NCI-H2196 treated with DMSO at 0.1 percent for 48 hours (cell line): ENCODE data around the gene CDC27.
"Not testable (repeated sequence)": the region's sequence is repeated elsewhere in the genome, so short reads cannot be mapped to it uniquely, and the experiment has no call there.

Source experiments
- DNase-seq: peaks from one replicate; lab custom pipeline; 2025; ENCODE audit not compliant: unreplicated experiment; lab: John Stamatoyannopoulos, UW

The CDC27 gene

GRCh38 chr17:47219621-47220475 lies 30.8 kb upstream of the CDC27 start:
- DNase-seq: no peak

DNA sequence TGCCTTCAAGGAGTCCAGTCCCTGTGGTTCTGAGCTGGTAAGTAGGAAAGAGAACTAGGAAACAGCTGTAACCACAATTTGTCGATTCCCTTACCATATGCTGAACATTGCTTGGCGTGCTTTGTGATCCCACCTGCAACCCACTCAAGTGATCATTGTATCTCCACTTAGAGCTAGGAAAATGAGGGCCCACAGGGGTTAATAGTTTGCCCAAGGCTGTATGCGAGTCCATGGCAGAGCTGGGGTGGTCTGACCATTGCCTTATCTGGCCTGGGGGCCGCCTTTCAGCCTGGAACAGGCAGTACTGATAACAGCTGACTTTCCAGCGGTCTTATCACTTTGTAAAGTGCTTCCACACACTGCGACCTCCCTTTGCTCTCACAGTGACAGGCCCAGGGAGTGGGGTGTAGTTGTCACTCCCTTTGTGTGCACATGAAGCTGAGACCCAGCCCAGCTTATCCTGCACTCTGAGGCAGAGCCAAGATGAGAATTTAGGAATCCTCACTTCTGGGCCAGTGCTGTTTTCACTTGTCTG lies 29.9 kb upstream of the CDC27 start:
- DNase-seq: no peak

DNA sequence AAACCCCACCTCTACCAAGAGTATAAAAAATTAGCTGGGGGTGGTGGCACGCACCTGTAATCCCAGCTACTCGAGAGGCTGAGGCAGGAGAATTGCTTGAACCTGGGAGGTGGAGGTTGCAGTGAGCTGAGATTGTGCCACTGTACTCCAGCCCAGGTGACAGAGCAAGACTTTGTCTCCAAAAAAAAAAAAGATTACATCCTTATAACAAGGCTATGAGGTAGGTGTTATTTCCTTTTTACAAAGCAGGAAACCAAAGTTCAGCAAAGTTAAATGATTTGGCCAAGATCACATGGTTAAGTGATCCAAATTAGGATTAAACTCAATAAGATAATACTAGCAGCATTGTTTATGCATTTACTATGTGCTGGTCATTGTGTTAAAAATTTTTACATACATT lies 28.2 kb upstream of the CDC27 start:
- not testable (repeated sequence) for DNase-seq

- not testable (repeated sequence) for DNase-seq
Measured at GRCh38 chr17:47216821-47217220, 27.7 kb upstream of the CDC27 start.

DNA sequence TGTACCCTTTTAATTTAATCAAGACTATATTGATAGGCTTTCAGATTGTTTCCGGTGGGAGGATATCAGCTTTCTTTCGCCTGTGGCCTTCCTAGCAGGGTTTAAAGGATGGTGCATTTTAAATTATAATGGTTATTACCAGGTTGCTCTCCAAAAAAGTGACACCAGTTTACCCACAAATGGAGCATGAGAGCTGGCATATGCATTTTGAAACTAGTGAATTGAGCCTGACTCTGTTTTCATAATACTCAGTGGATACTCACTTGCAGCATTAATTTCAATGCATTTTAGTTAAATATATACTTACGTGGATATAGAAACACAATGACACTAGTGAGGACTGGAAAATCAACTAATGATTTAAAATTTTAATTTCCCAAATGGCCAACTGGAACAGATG lies 25.8 kb upstream of the CDC27 start:
- DNase-seq: no peak

DNA sequence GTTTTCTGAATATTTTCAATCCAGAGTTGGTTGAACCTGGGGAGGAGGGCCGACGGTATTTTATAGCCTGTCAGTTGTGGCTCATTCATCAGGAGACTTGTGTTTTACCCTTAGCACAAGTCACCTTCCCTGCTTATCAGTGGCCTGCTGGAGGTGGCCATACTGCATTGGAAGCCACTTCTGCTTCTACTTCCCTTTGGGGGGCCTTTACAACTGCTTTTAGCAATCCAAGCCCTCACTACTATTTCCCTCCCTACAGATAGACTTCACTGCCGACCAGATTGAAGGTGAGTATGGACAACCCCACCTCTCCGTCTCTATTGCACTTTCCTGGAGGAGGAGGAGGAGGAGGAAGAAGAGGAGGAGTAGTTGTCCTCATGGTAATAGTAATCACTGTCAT lies 24.4 kb upstream of the CDC27 start:
- DNase-seq: no peak

GRCh38 chr17:47212458-47212857 lies 23.4 kb upstream of the CDC27 start:
- DNase-seq: no peak

GRCh38 chr17:47210779-47211178 lies 21.7 kb upstream of the CDC27 start:
- DNase-seq: no peak

- DNase-seq: no peak
Measured at GRCh38 chr17:47210105-47210504, 21.0 kb upstream of the CDC27 start.

DNA sequence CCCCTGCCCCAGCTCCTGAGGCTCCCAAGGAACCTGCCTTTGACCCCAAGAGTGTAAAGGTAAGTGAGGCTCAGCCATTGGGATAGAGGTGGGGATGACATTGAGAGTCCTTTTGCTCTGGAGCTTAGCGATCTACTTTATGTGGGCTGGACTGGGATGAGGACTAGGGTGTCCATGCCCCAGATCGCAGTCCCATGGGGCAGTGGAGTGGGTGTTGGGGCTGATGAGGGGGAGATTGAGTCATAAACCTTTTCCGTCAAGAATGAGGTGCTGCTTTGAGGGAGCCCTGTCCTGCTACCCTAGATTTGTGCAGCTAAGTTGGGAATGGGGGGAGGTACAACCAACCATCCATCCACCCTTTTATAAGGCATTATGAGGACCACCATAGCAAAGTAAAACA lies 20.4 kb upstream of the CDC27 start:
- DNase-seq: no peak

DNA sequence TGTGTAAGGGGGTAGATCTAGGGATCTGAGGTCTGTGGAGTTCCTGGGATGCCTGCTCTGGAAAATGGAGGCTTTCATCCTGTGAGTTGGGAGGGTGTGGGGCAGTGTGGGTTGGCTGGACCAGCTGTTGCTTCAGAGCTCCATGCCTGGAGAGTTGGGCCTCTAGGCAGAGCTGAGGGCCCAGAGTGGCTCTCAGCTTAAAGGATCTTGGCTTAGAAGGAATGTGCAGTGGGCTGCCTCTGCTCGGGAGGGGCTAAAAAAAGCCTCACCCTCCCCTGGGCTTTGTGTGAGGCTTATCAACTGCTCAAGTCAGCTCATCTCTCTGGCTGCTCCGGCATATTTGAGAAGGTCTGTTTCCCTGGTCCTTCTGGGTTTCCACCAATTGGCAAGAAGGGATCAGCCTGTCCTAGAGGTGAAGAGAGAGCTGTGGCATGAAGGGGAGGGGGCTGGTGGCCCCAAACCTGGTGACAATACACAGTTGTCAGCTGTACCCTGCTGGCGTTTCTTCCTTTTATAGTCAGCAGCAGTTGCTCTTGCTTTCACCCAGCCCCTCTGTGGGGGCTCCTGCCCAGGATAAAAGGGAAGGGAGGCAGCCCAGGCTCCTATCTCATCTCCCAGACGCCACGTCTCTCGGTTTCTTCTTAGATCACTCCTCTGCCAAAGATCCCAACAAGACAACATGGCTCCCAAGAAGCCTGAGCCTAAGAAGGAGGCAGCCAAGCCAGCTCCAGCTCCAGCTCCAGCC lies 19.8 kb upstream of the CDC27 start, which contains the start of gene MYL4:
TSS of gene MYL4 (plus strand) at position 605 of the 745 bp plus-strand sequence. CDS start at position 680, 75 bp downstream.
- no peak for DNase-seq

GRCh38 chr17:47207143-47208067 lies 18.3 kb upstream of the CDC27 start:
- DNase-seq: no peak

DNA sequence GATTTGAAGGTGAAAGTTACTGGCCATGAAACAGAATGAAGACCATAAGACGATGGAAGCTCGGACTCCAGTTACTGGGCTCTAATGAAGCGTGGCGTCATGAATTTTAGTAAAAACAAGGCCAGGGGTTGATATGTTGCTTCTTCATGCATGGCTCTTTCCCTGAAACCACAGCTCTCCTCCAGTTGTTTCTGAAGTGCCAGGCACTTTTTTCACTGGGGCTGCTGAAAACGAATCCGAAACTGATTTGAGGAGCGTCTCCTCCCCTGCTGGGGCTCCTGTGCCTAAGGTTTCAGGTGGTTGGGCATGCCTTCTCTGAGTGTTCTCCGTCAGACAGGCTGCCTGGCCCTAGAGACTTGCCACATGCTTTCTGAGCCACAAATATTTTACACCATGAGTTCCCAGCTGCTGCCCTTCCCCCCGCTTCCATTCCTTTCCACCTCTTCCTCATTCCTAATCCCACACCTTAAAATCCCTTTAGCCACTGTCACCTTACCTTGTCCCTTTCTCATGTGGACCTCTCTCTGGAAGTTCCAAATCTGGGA lies 16.4 kb upstream of the CDC27 start:
- peak; percentile 20 for DNase-seq

- DNase-seq: no peak
Measured at GRCh38 chr17:47204722-47205418, 15.8 kb upstream of the CDC27 start.

DNA sequence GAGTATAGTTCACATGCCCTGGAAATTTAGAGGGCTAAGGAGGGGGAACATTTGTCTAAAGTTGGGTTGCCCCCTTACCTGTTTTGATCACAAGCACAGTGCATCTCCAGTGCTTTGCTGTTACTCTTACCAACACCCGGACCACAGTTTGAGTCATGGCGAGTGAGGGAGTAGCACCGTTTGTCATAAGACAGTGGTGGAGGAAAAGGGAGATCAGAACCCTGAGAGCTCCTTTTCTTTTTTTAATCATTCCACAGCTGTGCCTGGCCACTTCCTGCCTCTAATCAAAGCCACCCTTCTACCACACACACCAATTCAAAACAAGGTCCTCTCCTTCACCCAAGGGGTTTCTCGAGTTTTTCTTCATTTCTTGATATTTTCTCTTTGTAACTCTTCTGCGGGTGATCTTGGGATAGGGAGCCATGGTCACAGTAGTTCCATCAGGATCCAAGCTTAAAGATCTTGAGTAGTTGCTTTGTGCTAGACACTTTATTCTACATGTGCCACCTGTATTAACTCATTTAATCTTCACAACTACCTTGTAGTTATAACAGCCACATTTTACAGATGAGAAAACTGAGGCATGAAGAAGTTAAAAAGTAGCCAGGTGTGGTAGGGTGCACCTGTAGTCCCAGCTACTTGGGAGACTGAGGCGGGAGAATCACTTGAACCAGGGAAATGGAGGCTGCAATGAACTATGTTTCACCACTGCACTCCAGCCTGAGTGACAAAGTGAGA lies 15.1 kb upstream of the CDC27 start:
- DNase-seq: no peak

DNA sequence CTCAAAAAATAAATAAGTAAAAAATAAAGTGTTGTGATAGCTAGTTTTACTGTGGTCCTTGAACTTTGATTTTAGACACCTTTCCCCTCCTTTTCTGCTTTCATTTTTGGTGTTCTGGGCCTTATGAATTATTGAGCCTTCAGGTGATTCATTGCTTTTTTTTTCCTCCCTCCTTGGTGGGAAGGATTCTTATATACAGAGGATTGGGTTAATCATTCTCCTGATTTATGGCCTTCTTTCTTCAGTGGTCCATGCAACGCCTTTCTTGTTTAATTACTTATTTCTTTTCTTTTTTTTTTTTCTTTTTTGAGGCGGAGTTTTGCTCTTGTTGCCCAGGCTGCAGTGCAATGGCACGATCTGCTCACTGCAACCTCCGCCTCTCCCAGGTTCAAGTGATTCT lies 12.1 kb upstream of the CDC27 start:
- no peak for DNase-seq

DNA sequence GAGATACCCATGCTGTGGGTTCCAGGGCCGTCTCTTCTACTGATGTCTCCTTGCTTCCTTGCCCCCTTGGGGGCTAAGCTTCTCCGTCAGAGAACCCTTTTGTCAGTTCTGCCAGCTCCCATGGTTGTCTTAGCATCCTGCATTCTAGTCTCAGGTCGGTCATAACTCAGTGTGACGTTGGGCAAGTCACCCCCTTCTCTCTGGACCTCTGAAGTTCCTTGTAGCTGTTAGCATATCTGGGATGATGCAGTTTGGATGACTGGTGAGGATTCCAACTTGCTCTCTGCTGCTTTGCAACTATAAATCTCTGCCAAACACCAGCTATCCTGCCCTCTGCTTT lies 11.2 kb upstream of the CDC27 start:
- no peak for DNase-seq

- DNase-seq: no peak
Measured at GRCh38 chr17:47199627-47200324, 10.7 kb upstream of the CDC27 start.

- no peak for DNase-seq
Measured at GRCh38 chr17:47197821-47198220, 8.7 kb upstream of the CDC27 start.
